Measurements from ENCODE around the gene PIK3R1. TPM values are rescaled to one million over a fixed set of nuclear protein-coding genes. Genes with fewer than 3 reads are reported as not detected.
A peak's percentile ranks its signal among the peaks of the same experiment; 100 is the strongest.

PIK3R1 gene
- 12.7 and 15.5 TPM in 2 replicates for total RNA-seq

DNA sequence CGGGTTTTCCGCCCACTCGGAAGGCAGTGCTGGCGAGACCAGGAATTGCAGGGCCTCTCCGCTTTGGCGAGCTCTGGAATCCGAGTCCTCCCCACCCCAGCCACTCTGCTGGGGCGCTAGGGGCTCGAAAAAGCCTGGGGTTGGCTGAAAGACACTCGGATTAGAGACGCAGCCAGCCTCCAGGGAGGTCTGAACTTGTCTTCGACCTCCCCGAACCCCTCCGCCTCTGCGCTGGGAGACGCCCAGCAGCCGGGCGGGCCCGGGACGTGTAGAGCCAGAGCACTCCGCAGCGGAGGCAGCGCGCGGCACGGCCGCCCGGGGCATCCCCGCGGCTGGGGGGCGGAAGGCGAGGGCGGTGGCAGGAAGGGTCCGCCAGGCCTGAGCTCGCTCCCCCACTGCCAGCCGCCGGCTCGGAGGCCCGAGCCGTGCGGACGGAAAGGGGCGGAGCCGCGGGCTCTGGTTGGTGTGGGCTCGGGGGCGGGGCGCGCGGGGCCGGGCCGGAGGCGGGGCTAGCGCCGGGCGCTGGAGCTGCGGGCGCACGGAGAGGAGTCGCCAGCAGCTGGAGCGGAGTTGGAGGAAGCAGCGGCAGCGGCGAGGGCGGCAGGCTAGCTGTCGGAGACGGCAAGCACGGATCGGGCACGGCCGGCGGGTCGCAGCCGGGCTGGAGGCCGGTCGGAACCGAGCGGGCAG is at the start of gene PIK3R1:
Gene PIK3R1, plus strand, starts transcription at position 549 of the 690 bp plus-strand sequence. CDS start 10,920 bp downstream, outside the sequence.
- peak; percentile 88 for DNase-seq (ENCODE audit: low read depth)
- no peak for FAIRE-seq
- H3K36me3 ChIP-seq (ENCODE audit: control insufficient read depth, insufficient read depth, low read length) = no peaks in the 10 kb centered on the region
- H3K4me3 ChIP-seq (ENCODE audit: low read depth, low read length) = peak within 1 kb of the TSS; percentile 91
- H3K27me3 ChIP-seq (ENCODE audit: control insufficient read depth, insufficient read depth, low read length) = no peaks in the 10 kb centered on the region
- TF ChIP-seq, protein P1, sequence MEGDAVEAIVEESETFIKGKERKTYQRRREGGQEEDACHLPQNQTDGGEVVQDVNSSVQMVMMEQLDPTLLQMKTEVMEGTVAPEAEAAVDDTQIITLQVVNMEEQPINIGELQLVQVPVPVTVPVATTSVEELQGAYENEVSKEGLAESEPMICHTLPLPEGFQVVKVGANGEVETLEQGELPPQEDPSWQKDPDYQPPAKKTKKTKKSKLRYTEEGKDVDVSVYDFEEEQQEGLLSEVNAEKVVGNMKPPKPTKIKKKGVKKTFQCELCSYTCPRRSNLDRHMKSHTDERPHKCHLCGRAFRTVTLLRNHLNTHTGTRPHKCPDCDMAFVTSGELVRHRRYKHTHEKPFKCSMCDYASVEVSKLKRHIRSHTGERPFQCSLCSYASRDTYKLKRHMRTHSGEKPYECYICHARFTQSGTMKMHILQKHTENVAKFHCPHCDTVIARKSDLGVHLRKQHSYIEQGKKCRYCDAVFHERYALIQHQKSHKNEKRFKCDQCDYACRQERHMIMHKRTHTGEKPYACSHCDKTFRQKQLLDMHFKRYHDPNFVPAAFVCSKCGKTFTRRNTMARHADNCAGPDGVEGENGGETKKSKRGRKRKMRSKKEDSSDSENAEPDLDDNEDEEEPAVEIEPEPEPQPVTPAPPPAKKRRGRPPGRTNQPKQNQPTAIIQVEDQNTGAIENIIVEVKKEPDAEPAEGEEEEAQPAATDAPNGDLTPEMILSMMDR (IDR thresholded peaks at IDR 0.05; ENCODE audit: insufficient read depth, low read length, severe bottlenecking) = peak; percentile 39

DNA sequence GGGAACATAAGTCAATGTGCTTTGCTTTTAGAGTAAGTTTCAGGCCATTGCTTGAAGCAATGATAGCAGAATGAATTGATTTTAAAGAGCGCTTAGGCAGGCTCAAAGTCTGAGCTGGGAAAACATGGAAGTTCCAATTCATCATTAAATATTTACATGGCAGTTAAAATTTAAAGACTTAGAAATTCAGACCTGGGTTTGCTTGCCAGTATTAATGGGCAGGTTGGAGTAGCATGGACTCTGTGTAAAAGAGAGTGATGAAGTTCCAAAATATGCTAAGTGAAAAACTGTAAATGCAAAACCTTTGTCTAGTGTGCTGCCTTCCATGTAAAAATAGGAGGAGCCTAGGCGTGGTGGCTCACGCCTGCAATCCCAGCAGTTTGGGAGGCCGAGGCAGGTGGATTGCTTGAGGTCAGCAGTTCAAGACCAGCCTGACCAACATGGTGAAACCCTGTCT is 48.3 kb upstream of the PIK3R1 start:
- Histone ChIP-seq H3K27me3 (ENCODE audit: control insufficient read depth, insufficient read depth, low read length) (no peaks in the 10 kb centered on the region), H3K4me3 (ENCODE audit: low read depth, low read length) (no peak overlapping the region), H3K36me3 (ENCODE audit: control insufficient read depth, insufficient read depth, low read length) (no peaks in the 10 kb centered on the region)
- TF ChIP-seq, protein P1 (IDR thresholded peaks at IDR 0.05; ENCODE audit: insufficient read depth, low read length, severe bottlenecking) = no peak
- DNase-seq (ENCODE audit: low read depth) (no peak), FAIRE-seq (no peak)

DNA sequence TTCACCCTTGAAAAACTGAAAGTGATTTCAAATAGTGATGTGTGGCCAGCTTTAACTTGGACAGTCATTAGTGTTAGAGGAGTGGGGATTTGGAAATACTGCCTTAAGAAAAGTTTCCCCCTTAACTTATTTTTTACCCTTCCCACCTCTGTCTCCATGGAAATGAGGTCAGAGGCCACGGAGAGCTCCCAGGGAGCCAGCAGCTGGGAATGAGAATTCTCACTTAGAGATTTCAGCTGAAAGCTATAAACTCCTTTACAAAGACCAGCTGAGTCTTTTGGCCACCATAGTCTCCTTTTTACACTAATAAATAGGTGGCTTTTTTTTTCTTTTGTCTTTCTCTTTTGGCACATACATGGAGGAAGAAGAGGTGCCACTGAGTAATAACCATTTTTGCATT is 45.7 kb upstream of the PIK3R1 start:
- Histone ChIP-seq H3K36me3 (ENCODE audit: control insufficient read depth, insufficient read depth, low read length) (no peaks in the 10 kb centered on the region), H3K27me3 (ENCODE audit: control insufficient read depth, insufficient read depth, low read length) (no peaks in the 10 kb centered on the region), H3K4me3 (ENCODE audit: low read depth, low read length) (no peak overlapping the region)
- DNase-seq (ENCODE audit: low read depth) (no peak), FAIRE-seq (no peak)
- TF ChIP-seq, protein P1 (IDR thresholded peaks at IDR 0.05; ENCODE audit: insufficient read depth, low read length, severe bottlenecking) = no peak

DNA sequence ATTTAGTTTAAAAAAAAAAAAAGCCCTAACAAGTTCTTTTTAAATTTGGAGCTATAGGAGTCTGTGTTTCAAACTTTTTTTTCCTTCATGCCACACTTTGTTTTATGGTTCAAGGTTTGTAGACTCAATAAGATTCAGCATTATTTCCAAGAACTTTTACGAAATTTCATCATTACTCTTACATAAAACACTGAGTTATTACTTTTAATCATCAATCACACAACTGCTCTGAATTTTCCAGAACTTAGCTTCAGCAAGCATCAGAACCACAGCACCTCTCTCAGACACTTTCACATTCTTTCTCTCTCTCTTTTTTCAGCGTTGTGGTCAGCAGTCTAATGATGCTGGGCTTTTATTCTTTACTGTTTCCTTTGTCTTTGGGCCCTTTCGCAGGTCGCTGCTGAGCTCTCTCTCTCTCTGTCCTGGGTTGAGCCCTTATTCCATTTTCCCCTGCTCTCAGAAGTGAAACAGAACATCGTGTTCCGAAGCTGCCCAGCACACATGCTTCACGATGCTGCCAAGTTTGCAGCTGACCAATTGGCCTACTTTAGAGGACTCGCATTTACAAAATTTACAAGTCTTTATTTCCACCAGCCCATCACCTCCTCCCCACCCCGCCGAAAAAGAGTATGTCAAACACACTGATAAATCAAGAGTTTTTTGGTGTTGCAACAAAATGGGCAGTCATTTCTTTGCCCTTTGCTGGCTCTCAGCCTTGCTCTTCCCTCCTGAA is 44.6 kb upstream of the PIK3R1 start:
- FAIRE-seq = no peak
- Histone ChIP-seq H3K4me3 (ENCODE audit: low read depth, low read length) (no peak overlapping the region), H3K27me3 (ENCODE audit: control insufficient read depth, insufficient read depth, low read length) (no peaks in the 10 kb centered on the region), H3K36me3 (ENCODE audit: control insufficient read depth, insufficient read depth, low read length) (no peaks in the 10 kb centered on the region)
- no peak for DNase-seq (ENCODE audit: low read depth)
- TF ChIP-seq, protein P1 (IDR thresholded peaks at IDR 0.05; ENCODE audit: insufficient read depth, low read length, severe bottlenecking) = no peak

DNA sequence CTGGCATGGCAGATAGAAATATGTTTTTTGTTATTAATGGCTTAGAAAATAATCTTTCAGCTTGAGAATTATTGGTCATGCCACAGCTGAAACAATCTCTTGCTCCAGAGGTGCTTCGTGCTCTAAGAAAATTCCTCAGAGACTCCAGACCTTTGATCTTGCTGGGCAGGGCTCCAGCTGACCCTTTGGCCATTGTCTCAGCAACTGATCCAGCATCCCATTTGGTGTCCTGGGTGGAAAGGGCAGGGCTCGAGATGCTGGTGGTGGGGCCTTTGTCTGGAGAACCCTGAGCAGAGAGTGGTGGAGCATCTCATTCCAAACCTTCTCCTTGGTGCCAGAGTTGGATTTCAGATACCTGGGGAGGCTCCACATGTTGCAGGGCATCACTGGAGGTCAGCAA is 43.2 kb upstream of the PIK3R1 start:
- Histone ChIP-seq H3K4me3 (ENCODE audit: low read depth, low read length) (no peak overlapping the region), H3K36me3 (ENCODE audit: control insufficient read depth, insufficient read depth, low read length) (no peaks in the 10 kb centered on the region), H3K27me3 (ENCODE audit: control insufficient read depth, insufficient read depth, low read length) (no peaks in the 10 kb centered on the region)
- TF ChIP-seq, protein P1 (IDR thresholded peaks at IDR 0.05; ENCODE audit: insufficient read depth, low read length, severe bottlenecking) = no peak
- FAIRE-seq (no peak), DNase-seq (ENCODE audit: low read depth) (no peak)
